ENCODE measurements around the gene NELL2.

DNA sequence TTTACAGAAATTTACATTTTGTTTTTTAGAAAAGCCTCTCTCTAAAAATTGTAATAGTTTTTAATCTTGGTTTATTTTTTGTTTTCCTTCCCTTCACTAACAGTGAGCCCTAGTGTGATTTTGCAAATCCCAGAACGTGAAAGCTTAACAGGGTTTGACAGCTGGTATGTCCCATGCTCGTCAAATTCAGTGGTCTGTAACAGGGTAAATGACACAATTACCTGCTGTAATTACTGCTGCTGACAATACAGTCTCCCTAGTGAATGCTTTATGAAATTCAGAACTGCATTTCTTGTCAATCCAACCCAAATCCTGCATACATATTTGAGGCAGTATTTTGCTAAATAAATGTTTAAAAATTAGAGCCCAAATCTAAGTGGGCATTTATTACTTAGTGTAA lies 249.2 kb downstream of the NELL2 start:
- TF ChIP-seq, protein P1, sequence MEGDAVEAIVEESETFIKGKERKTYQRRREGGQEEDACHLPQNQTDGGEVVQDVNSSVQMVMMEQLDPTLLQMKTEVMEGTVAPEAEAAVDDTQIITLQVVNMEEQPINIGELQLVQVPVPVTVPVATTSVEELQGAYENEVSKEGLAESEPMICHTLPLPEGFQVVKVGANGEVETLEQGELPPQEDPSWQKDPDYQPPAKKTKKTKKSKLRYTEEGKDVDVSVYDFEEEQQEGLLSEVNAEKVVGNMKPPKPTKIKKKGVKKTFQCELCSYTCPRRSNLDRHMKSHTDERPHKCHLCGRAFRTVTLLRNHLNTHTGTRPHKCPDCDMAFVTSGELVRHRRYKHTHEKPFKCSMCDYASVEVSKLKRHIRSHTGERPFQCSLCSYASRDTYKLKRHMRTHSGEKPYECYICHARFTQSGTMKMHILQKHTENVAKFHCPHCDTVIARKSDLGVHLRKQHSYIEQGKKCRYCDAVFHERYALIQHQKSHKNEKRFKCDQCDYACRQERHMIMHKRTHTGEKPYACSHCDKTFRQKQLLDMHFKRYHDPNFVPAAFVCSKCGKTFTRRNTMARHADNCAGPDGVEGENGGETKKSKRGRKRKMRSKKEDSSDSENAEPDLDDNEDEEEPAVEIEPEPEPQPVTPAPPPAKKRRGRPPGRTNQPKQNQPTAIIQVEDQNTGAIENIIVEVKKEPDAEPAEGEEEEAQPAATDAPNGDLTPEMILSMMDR (IDR thresholded peaks at IDR 0.05): no peak
- TF ChIP-seq POLR2A (IDR thresholded peaks at IDR 0.05): no peak
- TF ChIP-seq EP300 (IDR thresholded peaks at IDR 0.05): no peak
- TF ChIP-seq POLR2AphosphoS5 (IDR thresholded peaks at IDR 0.05): no peak

Data from stomach (tissue), 4 donors.